Measurements from ENCODE around the gene TEDC2. TPM values are rescaled to one million over a fixed set of nuclear protein-coding genes. Genes with fewer than 3 reads are reported as not detected.
"Not testable (repeated sequence)": the region's sequence is repeated elsewhere in the genome, so short reads cannot be mapped to it uniquely, and the experiment has no call there.

The TEDC2 gene
- total RNA-seq, 4 donors from 2014 or later: 0.83 to 0.96 TPM; not detected in 2

- Histone ChIP-seq H3K27me3 (no peaks in the 10 kb centered on the region), H3K36me3 (no peaks in the 10 kb centered on the region), H3K4me1 (peaks cover 31 to 53% of the 10 kb centered on the region in 2 donors), H3K27ac (no peak overlapping the region), H3K4me3 (replicated peaks in 1 of 3) (no peak overlapping the region), H3K9me3 (no peaks in the 10 kb centered on the region)
- intact Hi-C loops (cut with DNase I): no loop called here
- TF ChIP-seq POLR2A (IDR thresholded peaks at IDR 0.05): no peak
- no peak for TF ChIP-seq CTCF (IDR thresholded peaks at IDR 0.05)
- WGBS, 2 donors: 82 to 85% methylated on average over 3 of the region's 3 CpGs
- DNase-seq: no peak
Observed at GRCh38 chr16:2476741-2477140, 16.8 kb downstream of the TEDC2 start.

- DNase-seq: no peak
- intact Hi-C loops (cut with DNase I): no loop called here
- Histone ChIP-seq H3K4me3 (replicated peaks in 1 of 3) (no peak overlapping the region), H3K9me3 (no peaks in the 10 kb centered on the region), H3K27ac (no peak overlapping the region), H3K36me3 (no peaks in the 10 kb centered on the region), H3K4me1 (peaks cover 31 to 53% of the 10 kb centered on the region in 2 donors), H3K27me3 (no peaks in the 10 kb centered on the region)
- TF ChIP-seq CTCF (IDR thresholded peaks at IDR 0.05): no peak
- TF ChIP-seq POLR2A (IDR thresholded peaks at IDR 0.05): no peak
- 92 to 94% methylated on average over 3 of the region's 3 CpGs for WGBS, 2 donors
Observed at GRCh38 chr16:2477327-2477726, 17.4 kb downstream of the TEDC2 start.

GRCh38 chr16:2478279-2478678, 18.4 kb downstream of the TEDC2 start:
- H3K9me3 ChIP-seq: no peaks in the 10 kb centered on the region
- no peaks in the 10 kb centered on the region for H3K27me3 ChIP-seq
- H3K36me3 ChIP-seq: no peaks in the 10 kb centered on the region
- DNase-seq: no peak
- WGBS, 2 donors: 78 to 83% methylated on average over 8 of the region's 8 CpGs
- no peak for TF ChIP-seq CTCF (IDR thresholded peaks at IDR 0.05)
- no peak for TF ChIP-seq POLR2A (IDR thresholded peaks at IDR 0.05)
- intact Hi-C loops (cut with DNase I): no loop called here
- H3K4me1 ChIP-seq: peaks cover 39 to 61% of the 10 kb centered on the region in 2 donors
- H3K27ac ChIP-seq: no peak overlapping the region
- no peak overlapping the region for H3K4me3 ChIP-seq (replicated peaks in 1 of 3)

- peak overlapping the region in 2 of 3 donors; percentile 59 to 73 for H3K27ac ChIP-seq
Observed at GRCh38 chr16:2479996-2480395, 20.1 kb downstream of the TEDC2 start.

GRCh38 chr16:2480948-2481347, 21.0 kb downstream of the TEDC2 start:
- 61 to 71% methylated on average over 6 to 12 of the region's 12 CpGs for WGBS, 2 donors
- DNase-seq: peak; percentile 92 to 96
- intact Hi-C loops (cut with DNase I): no loop called here
- peak in 1 of 2 donors; percentile 40 for TF ChIP-seq POLR2A (IDR thresholded peaks at IDR 0.05)
- no peak for TF ChIP-seq CTCF (IDR thresholded peaks at IDR 0.05)
- no peak overlapping the region for H3K4me3 ChIP-seq (replicated peaks in 1 of 3)
- H3K36me3 ChIP-seq: no peaks in the 10 kb centered on the region
- H3K27ac ChIP-seq: peak overlapping the region; percentile 63 to 78 (median 73)
- no peaks in the 10 kb centered on the region for H3K9me3 ChIP-seq
- no peaks in the 10 kb centered on the region for H3K27me3 ChIP-seq
- peaks cover 35 to 72% of the 10 kb centered on the region in 2 donors for H3K4me1 ChIP-seq

More at GRCh38 chr16:2479996-2480395, 20.1 kb downstream of the TEDC2 start:
- H3K4me3 ChIP-seq (replicated peaks in 1 of 3); intact Hi-C loops (cut with DNase I); H3K9me3 ChIP-seq; DNase-seq; H3K36me3 ChIP-seq; H3K27me3 ChIP-seq: not testable (repeated sequence)
- WGBS, 2 donors: 93 to 96% methylated on average over 10 of the region's 10 CpGs
- peaks cover 41 to 74% of the 10 kb centered on the region in 2 donors for H3K4me1 ChIP-seq

GRCh38 chr16:2481676-2482075, 21.8 kb downstream of the TEDC2 start:
- TF ChIP-seq POLR2A (IDR thresholded peaks at IDR 0.05) (no peak), CTCF (IDR thresholded peaks at IDR 0.05) (no peak)
- 81 to 92% methylated on average over 7 of the region's 7 CpGs for WGBS, 2 donors
- Histone ChIP-seq H3K4me1 (peaks cover 31 to 71% of the 10 kb centered on the region in 2 donors), H3K27me3 (no peaks in the 10 kb centered on the region), H3K36me3 (no peaks in the 10 kb centered on the region), H3K27ac (peak overlapping the region; percentile 53 to 78 (median 73)), H3K4me3 (replicated peaks in 1 of 3) (no peak overlapping the region), H3K9me3 (no peaks in the 10 kb centered on the region)
- DNase-seq: no peak
- intact Hi-C loops (cut with DNase I): no loop called here
